Camera-type eye (tissue), 1 donor: ENCODE data around the gene SOX2. TPM values are rescaled to one million over a fixed set of nuclear protein-coding genes. Genes with fewer than 3 reads are reported as not detected.

Experiments used
- total RNA-seq: library from RNA; depleted of rRNA; stranded (reverse); fragments of >200 nt; gene quantifications from one replicate; pipeline ENCODE4 v1.2.3, GENCODE V29; 2014

SOX2 gene
- 128 TPM for total RNA-seq

DNA sequence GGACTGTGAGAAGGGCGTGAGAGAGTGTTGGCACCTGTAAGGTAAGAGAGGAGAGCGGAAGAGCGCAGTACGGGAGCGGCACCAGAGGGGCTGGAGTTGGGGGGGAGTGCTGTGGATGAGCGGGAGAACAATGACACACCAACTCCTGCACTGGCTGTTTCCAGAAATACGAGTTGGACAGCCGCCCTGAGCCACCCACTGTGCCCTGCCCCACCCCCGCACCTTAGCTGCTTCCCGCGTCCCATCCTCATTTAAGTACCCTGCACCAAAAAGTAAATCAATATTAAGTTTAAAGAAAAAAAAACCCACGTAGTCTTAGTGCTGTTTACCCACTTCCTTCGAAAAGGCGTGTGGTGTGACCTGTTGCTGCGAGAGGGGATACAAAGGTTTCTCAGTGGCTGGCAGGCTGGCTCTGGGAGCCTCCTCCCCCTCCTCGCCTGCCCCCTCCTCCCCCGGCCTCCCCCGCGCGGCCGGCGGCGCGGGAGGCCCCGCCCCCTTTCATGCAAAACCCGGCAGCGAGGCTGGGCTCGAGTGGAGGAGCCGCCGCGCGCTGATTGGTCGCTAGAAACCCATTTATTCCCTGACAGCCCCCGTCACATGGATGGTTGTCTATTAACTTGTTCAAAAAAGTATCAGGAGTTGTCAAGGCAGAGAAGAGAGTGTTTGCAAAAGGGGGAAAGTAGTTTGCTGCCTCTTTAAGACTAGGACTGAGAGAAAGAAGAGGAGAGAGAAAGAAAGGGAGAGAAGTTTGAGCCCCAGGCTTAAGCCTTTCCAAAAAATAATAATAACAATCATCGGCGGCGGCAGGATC is at the start of gene SOX2:
Gene SOX2 (plus strand): TSS at position 601 of the 811 bp plus-strand sequence. CDS start 436 bp downstream, outside the sequence.

